ENCODE data around the gene CBX8.

- TF ChIP-seq, protein P1, sequence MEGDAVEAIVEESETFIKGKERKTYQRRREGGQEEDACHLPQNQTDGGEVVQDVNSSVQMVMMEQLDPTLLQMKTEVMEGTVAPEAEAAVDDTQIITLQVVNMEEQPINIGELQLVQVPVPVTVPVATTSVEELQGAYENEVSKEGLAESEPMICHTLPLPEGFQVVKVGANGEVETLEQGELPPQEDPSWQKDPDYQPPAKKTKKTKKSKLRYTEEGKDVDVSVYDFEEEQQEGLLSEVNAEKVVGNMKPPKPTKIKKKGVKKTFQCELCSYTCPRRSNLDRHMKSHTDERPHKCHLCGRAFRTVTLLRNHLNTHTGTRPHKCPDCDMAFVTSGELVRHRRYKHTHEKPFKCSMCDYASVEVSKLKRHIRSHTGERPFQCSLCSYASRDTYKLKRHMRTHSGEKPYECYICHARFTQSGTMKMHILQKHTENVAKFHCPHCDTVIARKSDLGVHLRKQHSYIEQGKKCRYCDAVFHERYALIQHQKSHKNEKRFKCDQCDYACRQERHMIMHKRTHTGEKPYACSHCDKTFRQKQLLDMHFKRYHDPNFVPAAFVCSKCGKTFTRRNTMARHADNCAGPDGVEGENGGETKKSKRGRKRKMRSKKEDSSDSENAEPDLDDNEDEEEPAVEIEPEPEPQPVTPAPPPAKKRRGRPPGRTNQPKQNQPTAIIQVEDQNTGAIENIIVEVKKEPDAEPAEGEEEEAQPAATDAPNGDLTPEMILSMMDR (IDR thresholded peaks at IDR 0.05): no peak
- TF ChIP-seq ELF4 (CRISPR knock-in tag; IDR thresholded peaks at IDR 0.05; ENCODE audit: low read depth): no peak
- TF ChIP-seq NFYB (CRISPR knock-in tag; conservative IDR thresholded peaks at IDR 0.05; ENCODE audit: low read depth): no peak
- no peak for TF ChIP-seq MXD4 (CRISPR knock-in tag; IDR thresholded peaks at IDR 0.05; ENCODE audit: borderline replicate concordance)
- TF ChIP-seq, protein P2, sequence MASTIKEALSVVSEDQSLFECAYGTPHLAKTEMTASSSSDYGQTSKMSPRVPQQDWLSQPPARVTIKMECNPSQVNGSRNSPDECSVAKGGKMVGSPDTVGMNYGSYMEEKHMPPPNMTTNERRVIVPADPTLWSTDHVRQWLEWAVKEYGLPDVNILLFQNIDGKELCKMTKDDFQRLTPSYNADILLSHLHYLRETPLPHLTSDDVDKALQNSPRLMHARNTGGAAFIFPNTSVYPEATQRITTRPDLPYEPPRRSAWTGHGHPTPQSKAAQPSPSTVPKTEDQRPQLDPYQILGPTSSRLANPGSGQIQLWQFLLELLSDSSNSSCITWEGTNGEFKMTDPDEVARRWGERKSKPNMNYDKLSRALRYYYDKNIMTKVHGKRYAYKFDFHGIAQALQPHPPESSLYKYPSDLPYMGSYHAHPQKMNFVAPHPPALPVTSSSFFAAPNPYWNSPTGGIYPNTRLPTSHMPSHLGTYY (CRISPR knock-in tag; IDR thresholded peaks at IDR 0.05): no peak
- no peak for TF ChIP-seq ATF3 (CRISPR knock-in tag; conservative IDR thresholded peaks at IDR 0.05)
- TF ChIP-seq TEAD4 (CRISPR knock-in tag; IDR thresholded peaks at IDR 0.05): no peak
These were observed 25.8 kb upstream of the CBX8 start for GRCh38 chr17:79822583-79823124.

Measured in WTC11 (cell line).